NCI-H460 (cell line): ENCODE data around the gene PPP3CB. TPM values are rescaled to one million over a fixed set of nuclear protein-coding genes. Genes with fewer than 3 reads are reported as not detected.

Experiments
- small RNA-seq, 2 experiments: library from RNA; depleted of rRNA; stranded (forward); fragments of <200 nt; gene quantifications; one replicate each; pipeline ENCODE3, GENCODE V24; 2014
- total RNA-seq: library from RNA; depleted of rRNA; stranded (reverse); fragments of >200 nt; shearing (Covaris generic); gene quantifications from 2 replicates; pipeline ENCODE4 v1.2.3, GENCODE V29; 2014; rRNA removed

PPP3CB gene
- total RNA-seq, 1 experiment from 2014 or later, result 17.1 TPM

Small RNA genes lying within 50 kb of the gene (small RNA-seq; reads per million reads assigned to genes)
- gene RNU6-883P, result 0 reads per million in 2 experiments

Other genes starting within 250 kb of the PPP3CB start
- gene DNAJC9, start 248.8 kb downstream of the PPP3CB start, total RNA-seq, result 34.7 and 42.5 TPM in 2 replicates
- gene MRPS16, start 243.4 kb downstream of the PPP3CB start, total RNA-seq, result 141 and 150 TPM in 2 replicates
- gene CFAP70, start 137.2 kb downstream of the PPP3CB start, total RNA-seq, result 0.15 and 0.32 TPM in 2 replicates
- 111 and 120 TPM in 2 replicates for gene ANXA7, start 82.0 kb downstream of the PPP3CB start, total RNA-seq
- 0.43 and 1.0 TPM in 2 replicates for gene MSS51, start 62.5 kb downstream of the PPP3CB start, total RNA-seq
- 15.3 and 16.4 TPM in 2 replicates for gene USP54, start 95.3 kb upstream of the PPP3CB start, total RNA-seq
- gene MYOZ1, start 145.4 kb upstream of the PPP3CB start, total RNA-seq, result not detected in 2 replicates
- gene SYNPO2L, start 160.0 kb upstream of the PPP3CB start, total RNA-seq, result not detected in 2 replicates
- gene AGAP5, start 202.1 kb upstream of the PPP3CB start, total RNA-seq, result 5.2 TPM in 2 replicates
- gene SEC24C, start 248.3 kb upstream of the PPP3CB start, total RNA-seq, result 66.4 and 69.0 TPM in 2 replicates